Hepatocyte (in vitro differentiated cells): ENCODE results near the gene MACROD2. TPM values are rescaled to one million over a fixed set of nuclear protein-coding genes. Genes with fewer than 3 reads are reported as not detected.

ENCODE experiments used
- DNase-seq: peaks from one replicate; pipeline ENCODE4 v3.0.0-alpha.2; 2016; ENCODE audit warnings: low spot score
- H2AFZ ChIP-seq: fragments of 200-600 bp; sonication (generic); 2 replicates; pipeline ENCODE4 v1.6.0; 2016; ENCODE audit warnings: antibody characterized with exemption, mild to moderate bottlenecking
- H3K27ac ChIP-seq: fragments of 200-600 bp; sonication (generic); 2 replicates; pipeline ENCODE4 v1.5.1; 2016; ENCODE audit warnings: mild to moderate bottlenecking
- H3K27me3 ChIP-seq: fragments of 200-600 bp; sonication (generic); 2 replicates; pipeline ENCODE4 v1.6.1; 2016
- H3K36me3 ChIP-seq: fragments of 200-600 bp; sonication (generic); replicated peaks from 2 replicates; pipeline ENCODE4 v1.5.1; 2016; ENCODE audit warnings: low read depth; ENCODE audit not compliant: insufficient read depth
- H3K4me1 ChIP-seq: fragments of 200-600 bp; sonication (generic); 2 replicates; pipeline ENCODE4 v1.5.1; 2016; ENCODE audit warnings: mild to moderate bottlenecking, moderate library complexity; ENCODE audit not compliant: insufficient read depth
- H3K4me2 ChIP-seq: fragments of 200-600 bp; sonication (generic); 2 replicates; pipeline ENCODE4 v1.6.0; 2016
- H3K4me3 ChIP-seq: fragments of 200-600 bp; sonication (generic); 2 replicates; pipeline ENCODE4 v1.5.1; 2016; ENCODE audit warnings: mild to moderate bottlenecking
- H3K79me2 ChIP-seq: fragments of 200-600 bp; sonication (generic); 2 replicates; pipeline ENCODE4 v1.6.0; 2017; ENCODE audit warnings: mild to moderate bottlenecking
- H3K9me2 ChIP-seq: fragments of 200-600 bp; sonication (generic); replicated peaks from 2 replicates; pipeline ENCODE4 v1.6.0; 2017; ENCODE audit warnings: mild to moderate bottlenecking; ENCODE audit not compliant: insufficient read depth
- H3K9me3 ChIP-seq: fragments of 200-600 bp; sonication (generic); 2 replicates; pipeline ENCODE4 v1.5.1; 2016; ENCODE audit warnings: low read depth, mild to moderate bottlenecking
- H4K20me1 ChIP-seq: fragments of 200-600 bp; sonication (generic); 2 replicates; pipeline ENCODE4 v1.6.0; 2016; ENCODE audit warnings: mild to moderate bottlenecking; ENCODE audit not compliant: insufficient read depth, poor library complexity, severe bottlenecking
- CTCF ChIP-seq: fragments of 200-600 bp; sonication (generic); IDR thresholded peaks from 2 replicates; pipeline ENCODE4 v1.5.1; 2016; ENCODE audit warnings: antibody characterized with exemption, mild to moderate bottlenecking; ENCODE audit not compliant: poor library complexity
- EZH2 ChIP-seq: fragments of 200-600 bp; sonication (generic); IDR thresholded peaks from 2 replicates; pipeline ENCODE4 v1.6.1; 2016; ENCODE audit warnings: antibody characterized with exemption, mild to moderate bottlenecking, borderline replicate concordance
- EZH2phosphoT487 ChIP-seq: fragments of 200-600 bp; sonication (generic); IDR thresholded peaks from one replicate; pipeline ENCODE4 v1.6.1; 2018; ENCODE audit warnings: antibody characterized with exemption, mild to moderate bottlenecking, low read depth, moderate library complexity; ENCODE audit not compliant: unreplicated experiment, severe bottlenecking
- WGBS: methylation state at CpG from one replicate; pipeline ENCODE4 v1.1.6; 2016; ENCODE audit warnings: low lambda C conversion rate; ENCODE audit errors: missing lambda C conversion rate; 5-methylcytosine and 5-hydroxymethylcytosine counted together
- polyA plus RNA-seq: library from polyadenylated mRNA; unstranded; fragments of >200 nt; fragmentation: Nextera tagmentation; extraction: Ambion mirVana; gene quantifications from 2 replicates; pipeline ENCODE4 v1.2.1, GENCODE V29; 2016
- total RNA-seq: library from RNA; depleted of rRNA; stranded (reverse); fragments of >200 nt; gene quantifications from 2 replicates; pipeline ENCODE4 v1.2.3, GENCODE V29; 2014

MACROD2 gene
- total and polyA plus RNA-seq, 2 experiments from 2014 or later: 2.4 to 3.1 TPM

DNA sequence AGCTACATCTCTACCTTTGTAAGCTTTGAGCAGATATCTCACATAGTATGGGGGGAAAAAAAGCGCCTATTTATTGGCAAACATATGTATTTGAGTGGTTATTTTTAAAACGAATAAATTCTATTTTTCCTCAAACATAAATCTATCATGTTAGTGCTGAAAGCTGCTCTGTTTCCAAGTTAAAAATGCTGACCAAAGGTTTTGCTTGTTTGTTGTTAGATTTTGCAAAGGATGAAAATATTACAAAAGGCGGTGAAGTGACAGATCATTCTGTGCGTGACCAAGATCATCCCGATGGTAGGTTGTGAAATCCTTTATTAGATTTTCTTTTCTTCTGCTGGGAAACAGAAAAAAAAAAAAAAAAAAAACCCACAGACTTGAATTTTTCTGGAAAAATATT, 1972.0 kb downstream of the MACROD2 start:
- TF ChIP-seq EZH2phosphoT487 (no peak), CTCF (no peak)
- H4K20me1 ChIP-seq: no peaks in the 10 kb centered on the region

GRCh38 chr20:15976047-15976736, 1980.9 kb downstream of the MACROD2 start:
- no peak overlapping the region for H3K4me3 ChIP-seq
- H2AFZ ChIP-seq: no peak overlapping the region
- H3K9me3 ChIP-seq: no peaks in the 10 kb centered on the region
- no peaks in the 10 kb centered on the region for H3K36me3 ChIP-seq
- DNase-seq: no peak
- H3K27me3 ChIP-seq: no peaks in the 10 kb centered on the region
- no peak for TF ChIP-seq EZH2phosphoT487
- TF ChIP-seq CTCF: no peak
- TF ChIP-seq EZH2: no peak
- WGBS: 42% methylated on average over 5 of the region's 5 CpGs
- no peaks in the 10 kb centered on the region for H3K79me2 ChIP-seq
- no peaks in the 10 kb centered on the region for H3K4me1 ChIP-seq
- no peaks in the 10 kb centered on the region for H4K20me1 ChIP-seq
- no peak overlapping the region for H3K27ac ChIP-seq
- no peak overlapping the region for H3K4me2 ChIP-seq
- no peaks in the 10 kb centered on the region for H3K9me2 ChIP-seq

More for the DNA sequence above, 1972.0 kb downstream of the MACROD2 start:
- Histone ChIP-seq H3K27me3 (no peaks in the 10 kb centered on the region), H3K79me2 (no peaks in the 10 kb centered on the region), H3K9me3 (no peaks in the 10 kb centered on the region), H3K4me1 (no peaks in the 10 kb centered on the region), H3K4me3 (no peak overlapping the region), H3K4me2 (no peak overlapping the region), H3K27ac (no peak overlapping the region), H3K36me3 (no peaks in the 10 kb centered on the region), H2AFZ (no peak overlapping the region), H3K9me2 (no peaks in the 10 kb centered on the region)
- DNase-seq: no peak
- WGBS: 98% methylated on average over 5 of the region's 5 CpGs

GRCh38 chr20:15977026-15977425, 1981.7 kb downstream of the MACROD2 start:
- H3K9me2 ChIP-seq: no peaks in the 10 kb centered on the region
- no peaks in the 10 kb centered on the region for H3K79me2 ChIP-seq
- 74% methylated on average over 5 of the region's 5 CpGs for WGBS
- no peaks in the 10 kb centered on the region for H3K9me3 ChIP-seq
- H2AFZ ChIP-seq: no peak overlapping the region
- H3K4me1 ChIP-seq: no peaks in the 10 kb centered on the region
- H4K20me1 ChIP-seq: no peaks in the 10 kb centered on the region
- no peak overlapping the region for H3K4me3 ChIP-seq
- H3K27me3 ChIP-seq: no peaks in the 10 kb centered on the region
- H3K4me2 ChIP-seq: no peak overlapping the region
- no peak overlapping the region for H3K27ac ChIP-seq
- no peak for DNase-seq
- no peak for TF ChIP-seq EZH2
- no peak for TF ChIP-seq CTCF
- TF ChIP-seq EZH2phosphoT487: no peak
- H3K36me3 ChIP-seq: no peaks in the 10 kb centered on the region
